Esophagus squamous epithelium (tissue), 4 donors: ENCODE measurements around the gene BMP2.

Experiments
- POLR2A ChIP-seq, 4 donors: fragments of 450-650 bp; IDR thresholded peaks; one replicate each; pipeline ENCODE4 v1.6.1; 2017; ENCODE audit warnings: antibody characterized with exemption in 4 of 4, mild to moderate bottlenecking in 4 of 4, moderate library complexity in 3 of 4
- TF ChIP-seq, protein P1 (sequence below), 6 experiments: fragments of 450-650 bp in 4 of 6; fragments of 200-600 bp in 2 of 6; sonication (generic) in 2 of 6; IDR thresholded peaks; one replicate each; pipeline ENCODE4 v1.5.1; 2016 to 2019; ENCODE audit warnings: antibody characterized with exemption in 6 of 6, mild to moderate bottlenecking in 4 of 6, moderate library complexity in 4 of 6

DNA sequence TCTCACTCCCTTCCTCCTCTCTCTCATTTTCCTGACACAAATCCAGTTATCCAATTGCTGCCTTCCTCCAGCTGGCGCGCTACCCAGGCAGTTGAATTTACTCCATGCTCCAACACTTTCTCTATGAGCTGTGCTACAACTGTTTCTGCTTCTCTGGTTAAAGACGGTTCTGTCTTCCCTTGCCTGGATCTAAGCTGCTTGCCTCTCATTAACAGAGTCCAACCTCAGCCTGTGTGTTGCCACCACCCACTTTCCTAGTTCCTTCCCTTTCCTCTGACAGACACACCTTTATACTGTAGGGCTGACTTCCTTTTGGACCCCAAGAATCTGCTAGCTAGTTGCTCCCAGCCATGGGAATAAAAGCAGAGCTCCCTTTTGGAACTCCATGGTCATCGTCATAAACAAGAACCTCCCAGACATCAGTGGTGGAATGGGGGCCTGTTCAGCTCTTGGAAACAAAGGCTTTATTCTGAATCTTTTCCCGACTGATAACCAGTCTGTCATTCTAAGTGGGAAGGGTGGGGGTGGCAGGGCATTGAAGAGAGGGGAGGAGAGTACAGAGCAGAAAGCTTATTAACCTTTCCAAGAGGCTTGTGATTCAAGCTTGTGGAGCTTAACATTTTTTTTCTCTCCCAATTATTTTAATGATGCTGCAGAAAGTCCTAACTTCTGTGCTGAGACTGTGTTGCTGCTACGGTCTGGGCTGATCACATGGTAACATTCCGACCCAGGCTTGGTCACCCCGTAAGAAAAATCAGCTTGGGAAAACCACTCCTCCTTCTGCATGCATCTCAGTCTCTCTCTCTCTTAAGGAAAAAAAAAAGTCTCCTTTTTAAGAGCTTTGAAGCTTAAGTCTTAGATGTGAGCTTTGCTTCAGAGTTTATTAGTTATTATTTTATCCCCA is 31.3 kb upstream of the BMP2 start:
- TF ChIP-seq, protein P1, sequence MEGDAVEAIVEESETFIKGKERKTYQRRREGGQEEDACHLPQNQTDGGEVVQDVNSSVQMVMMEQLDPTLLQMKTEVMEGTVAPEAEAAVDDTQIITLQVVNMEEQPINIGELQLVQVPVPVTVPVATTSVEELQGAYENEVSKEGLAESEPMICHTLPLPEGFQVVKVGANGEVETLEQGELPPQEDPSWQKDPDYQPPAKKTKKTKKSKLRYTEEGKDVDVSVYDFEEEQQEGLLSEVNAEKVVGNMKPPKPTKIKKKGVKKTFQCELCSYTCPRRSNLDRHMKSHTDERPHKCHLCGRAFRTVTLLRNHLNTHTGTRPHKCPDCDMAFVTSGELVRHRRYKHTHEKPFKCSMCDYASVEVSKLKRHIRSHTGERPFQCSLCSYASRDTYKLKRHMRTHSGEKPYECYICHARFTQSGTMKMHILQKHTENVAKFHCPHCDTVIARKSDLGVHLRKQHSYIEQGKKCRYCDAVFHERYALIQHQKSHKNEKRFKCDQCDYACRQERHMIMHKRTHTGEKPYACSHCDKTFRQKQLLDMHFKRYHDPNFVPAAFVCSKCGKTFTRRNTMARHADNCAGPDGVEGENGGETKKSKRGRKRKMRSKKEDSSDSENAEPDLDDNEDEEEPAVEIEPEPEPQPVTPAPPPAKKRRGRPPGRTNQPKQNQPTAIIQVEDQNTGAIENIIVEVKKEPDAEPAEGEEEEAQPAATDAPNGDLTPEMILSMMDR (IDR thresholded peaks at IDR 0.05), result no peak
- TF ChIP-seq POLR2A (IDR thresholded peaks at IDR 0.05), result no peak
